GM19193 (cell line): Measurements from ENCODE around the gene TEAD2.

Experiments
- POLR2A ChIP-seq: IDR thresholded peaks from 4 replicates; pipeline ENCODE4 v1.6.1; 2011; ENCODE audit not compliant: insufficient read depth, insufficient read length; ENCODE audit errors: extremely low read depth

The TEAD2 gene

DNA sequence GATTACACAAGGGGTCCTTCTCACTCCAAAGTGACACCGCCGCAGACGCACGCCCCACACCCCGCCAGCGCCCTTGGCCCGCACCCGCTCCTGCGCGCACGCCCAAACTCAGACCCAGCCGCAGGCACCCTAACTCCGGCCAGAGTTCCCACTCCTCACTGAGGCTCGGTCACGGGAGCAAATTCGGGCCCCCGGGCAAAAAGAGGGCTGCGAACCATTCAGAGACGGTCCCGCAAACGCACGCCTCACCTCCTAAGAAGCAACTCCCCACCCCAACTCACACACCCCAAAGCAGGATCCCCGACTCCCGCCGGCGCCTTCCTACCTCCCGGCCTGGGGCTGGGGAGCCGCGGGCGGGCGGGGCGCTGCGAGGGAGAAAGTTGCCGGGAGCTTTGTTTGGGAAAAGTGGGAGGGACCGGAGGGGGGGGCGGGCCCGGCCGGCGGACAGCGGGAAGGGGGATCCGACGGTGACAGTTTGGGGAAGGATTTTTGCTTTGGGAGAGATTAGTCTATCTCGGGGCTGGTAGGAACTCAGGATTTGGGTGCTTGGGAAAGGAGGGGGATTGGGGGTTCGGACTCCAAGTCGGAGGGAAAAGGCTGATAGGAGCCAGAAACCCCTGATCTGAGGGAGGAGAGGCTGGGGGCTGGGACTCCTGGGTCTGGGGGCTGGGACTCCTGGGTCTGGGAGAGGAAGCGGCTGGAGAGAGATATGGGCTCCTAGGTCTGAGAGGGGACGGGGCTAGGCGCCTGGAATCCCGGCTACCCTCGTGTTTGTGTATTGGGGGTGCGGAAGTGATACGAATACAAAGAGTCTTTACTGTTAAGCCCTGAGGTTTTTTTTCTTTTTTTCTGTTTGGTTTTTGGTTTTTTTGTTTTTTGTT, at the start of gene TEAD2:
TEAD2 (minus strand) TSS at position 369 of the 881 bp plus-strand sequence. CDS start 2,341 bp downstream, outside the sequence.
- TF ChIP-seq POLR2A = no peak

- no peak for TF ChIP-seq POLR2A
These were observed 49.6 kb upstream of the TEAD2 start for GRCh38 chr19:49411681-49412326.

GRCh38 chr19:49409441-49410029, 47.3 kb upstream of the TEAD2 start:
- TF ChIP-seq POLR2A = no peak

DNA sequence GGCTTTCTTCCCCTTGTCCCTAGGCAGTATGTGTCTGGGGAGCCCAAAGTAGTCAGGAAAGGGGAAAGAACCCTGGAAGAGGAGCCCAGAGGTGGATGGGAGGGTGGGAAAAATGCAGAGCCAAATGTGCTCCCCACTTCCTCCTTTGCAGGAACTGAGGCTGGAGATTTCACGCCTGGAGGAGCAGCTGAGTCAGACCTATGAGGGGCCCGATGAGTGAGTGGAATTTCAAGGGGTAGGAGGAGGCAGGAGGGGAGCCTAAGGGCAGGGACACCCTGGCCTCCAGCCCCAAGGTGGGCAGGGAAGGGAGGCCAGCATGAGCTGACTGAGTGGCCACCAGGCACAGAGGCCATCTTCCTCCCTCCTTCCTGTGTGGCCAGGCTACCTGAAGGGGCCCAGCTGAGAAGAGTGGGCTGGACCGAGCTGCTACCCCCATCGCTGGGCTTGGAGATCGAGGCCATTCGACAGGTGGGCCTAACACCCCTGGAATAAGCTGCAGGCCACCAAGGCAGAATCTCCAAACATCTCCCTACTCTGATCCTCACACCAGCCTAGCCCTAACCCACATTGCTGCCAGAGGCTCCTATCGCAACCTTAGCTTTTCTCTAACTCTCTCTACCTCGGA, 46.7 kb upstream of the TEAD2 start:
- TF ChIP-seq POLR2A = no peak

GRCh38 chr19:49407482-49408015, 45.3 kb upstream of the TEAD2 start:
- TF ChIP-seq POLR2A = no peak

DNA sequence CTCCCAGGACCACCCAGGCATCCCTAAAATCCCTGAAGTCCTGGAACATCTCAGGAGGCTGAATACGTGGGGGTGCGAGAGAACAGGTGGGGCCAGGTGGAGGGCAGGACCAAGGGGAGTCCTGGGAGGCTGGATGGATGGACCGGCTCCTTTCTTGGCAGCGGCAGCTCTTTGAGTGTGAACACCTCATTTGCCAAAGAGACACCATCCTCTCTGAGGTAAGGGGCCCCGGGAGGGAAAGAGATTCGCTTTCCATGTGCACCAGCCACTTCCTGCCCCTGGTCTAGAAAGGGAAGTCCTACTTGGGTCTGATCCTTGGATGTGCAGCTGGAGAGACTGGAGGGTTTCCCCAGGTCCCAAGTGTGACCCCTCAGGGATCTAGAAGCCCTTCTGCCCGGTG, 44.9 kb upstream of the TEAD2 start:
- no peak for TF ChIP-seq POLR2A

DNA sequence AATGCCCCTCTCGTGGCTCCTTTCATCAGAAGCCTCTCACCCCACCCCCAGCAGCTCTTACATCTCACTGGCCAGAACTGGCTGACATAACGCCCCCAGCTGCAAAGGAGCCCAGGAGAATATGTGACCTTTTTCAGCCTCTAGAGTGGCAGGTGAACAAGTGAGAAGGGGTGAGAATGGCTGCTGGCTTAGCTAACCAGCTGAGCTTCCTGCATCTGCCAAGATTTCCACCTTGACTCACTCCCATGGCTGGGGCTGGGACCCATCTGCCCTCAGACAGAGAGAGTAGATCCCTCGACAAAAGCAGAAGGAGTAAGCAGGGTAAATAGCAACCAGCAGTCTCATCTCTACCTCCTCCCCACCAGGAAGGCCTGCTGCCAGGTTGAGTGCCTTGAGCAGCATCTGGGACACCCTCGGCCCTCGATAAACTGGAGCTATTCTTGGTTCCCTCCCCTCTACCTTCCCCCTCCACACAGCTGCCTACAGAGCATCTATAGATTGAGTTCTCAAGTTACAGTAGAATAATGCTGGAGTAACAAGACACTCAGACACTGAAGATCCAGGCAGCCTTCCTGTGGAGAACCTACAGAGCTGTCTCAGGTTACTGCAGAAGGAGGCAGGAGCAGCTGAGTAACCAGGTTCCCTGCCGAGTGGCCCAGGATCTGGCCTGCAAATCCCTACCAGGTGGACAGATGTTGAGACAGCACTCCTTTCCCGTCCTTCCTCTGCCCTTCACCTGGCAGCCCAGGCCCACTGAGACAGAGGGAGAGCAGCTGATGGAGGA, 41.4 kb upstream of the TEAD2 start:
- TF ChIP-seq POLR2A = no peak

- TF ChIP-seq POLR2A = no peak
These were observed 37.8 kb upstream of the TEAD2 start for GRCh38 chr19:49400029-49400428.

GRCh38 chr19:49398931-49399330, 36.7 kb upstream of the TEAD2 start:
- no peak for TF ChIP-seq POLR2A

DNA sequence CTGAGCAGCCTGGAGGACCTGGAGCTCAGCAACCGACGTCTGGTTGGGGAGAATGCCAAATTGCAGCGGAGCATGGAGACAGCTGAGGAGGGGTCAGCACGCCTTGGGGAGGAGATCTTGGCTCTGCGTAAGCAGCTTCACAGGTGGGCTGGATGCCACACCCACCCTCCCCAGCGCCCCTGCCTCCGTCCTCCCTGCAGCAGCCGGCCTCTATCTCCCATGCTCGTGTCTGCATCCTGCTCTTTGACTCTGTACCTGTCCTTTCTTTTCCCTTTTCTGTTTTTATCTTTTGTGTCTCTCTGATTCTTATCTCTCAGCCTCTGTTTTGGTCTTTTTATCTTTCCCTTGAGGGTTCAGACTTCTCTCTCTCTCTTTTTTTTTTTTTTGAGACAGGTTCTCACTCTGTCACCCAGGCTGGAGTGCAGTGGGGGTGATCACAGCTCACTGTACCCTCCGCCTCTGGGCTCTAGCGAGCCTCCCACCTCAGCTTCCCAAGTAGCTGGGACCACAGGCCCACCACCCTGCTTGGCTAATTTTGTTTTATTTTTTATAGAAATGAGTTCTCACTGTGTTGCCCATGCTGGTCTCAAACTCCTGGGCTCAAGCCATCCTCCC, 35.9 kb upstream of the TEAD2 start:
- no peak for TF ChIP-seq POLR2A

DNA sequence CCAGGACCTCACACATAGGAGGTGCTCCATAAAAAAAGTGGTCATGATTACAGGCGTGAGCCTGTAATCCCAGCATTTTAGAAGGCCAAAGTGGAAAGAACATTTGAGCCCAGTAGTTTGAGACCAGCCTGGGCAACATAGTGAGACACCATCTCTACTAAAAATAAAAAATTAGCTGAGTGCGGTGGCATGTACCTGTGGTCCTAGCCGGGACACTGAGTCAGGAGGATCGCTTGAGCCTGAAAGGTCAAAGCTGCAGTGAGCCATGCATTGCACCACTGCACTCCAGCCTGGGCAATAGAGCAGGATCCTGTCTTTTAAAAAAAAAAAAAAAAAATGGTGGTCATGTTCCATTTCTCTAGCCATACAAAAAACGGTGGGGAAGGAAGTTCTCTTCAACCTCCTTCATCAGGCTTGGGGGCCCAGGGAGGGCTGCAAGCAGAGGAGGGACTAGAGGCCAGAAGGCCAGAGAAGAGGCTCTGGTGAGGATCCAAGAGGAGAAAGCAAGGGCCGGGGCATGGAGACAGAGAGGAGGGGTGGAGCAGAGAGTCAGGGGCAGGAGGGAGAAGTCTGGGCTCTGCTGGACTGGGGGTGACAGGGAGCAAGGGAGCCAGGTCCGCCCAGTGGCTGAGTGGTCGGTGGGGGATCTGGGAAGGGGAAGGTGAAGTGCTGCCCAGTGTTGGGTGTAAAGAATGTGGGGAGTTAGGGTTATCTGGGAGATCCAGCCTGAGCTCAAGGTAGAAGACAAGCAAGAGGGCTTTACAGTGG, 34.7 kb upstream of the TEAD2 start:
- TF ChIP-seq POLR2A = no peak

DNA sequence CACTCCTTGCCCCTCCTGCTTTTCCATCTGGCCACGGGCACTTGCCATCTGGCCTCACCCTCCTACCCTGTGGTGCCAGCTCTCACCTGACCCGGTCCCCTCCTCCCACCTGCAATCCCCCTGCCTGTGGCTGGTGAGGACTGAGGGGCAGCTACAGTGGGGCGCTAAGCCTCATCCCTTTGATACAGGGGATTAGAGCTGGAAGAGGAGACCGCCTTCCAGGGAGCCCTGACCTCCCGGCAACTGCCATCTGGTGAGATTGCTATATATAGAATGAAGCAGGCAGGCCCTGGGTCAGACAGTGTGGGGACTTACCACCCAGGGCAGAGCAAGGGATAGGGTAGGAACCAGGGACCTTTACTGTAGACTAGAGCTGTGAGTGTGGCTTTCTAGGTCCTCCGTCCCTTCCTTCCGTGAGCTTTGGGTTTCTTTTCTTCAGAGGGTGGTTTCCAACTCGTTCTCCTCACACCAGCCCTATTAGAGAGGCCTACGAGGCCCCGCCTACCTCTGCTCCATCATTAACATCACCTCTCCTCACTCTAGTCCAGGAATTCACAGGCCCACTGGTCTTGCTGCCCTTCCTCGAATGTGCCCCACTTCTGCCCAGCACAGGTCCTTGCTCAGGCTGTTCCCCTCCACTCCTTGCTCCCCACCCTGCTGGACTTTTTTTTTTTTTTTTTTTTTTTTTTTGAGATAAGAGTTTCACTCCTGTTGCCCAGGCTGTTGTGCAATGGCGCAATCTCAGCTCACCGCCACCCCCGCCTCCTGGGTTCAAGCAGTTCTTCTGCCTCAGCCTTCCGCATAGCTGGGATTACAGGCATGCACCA, 33.6 kb upstream of the TEAD2 start:
- TF ChIP-seq POLR2A = no peak
